GM18873 (cell line): ENCODE data around the gene CD3D.

Source experiments
- ATAC-seq: cut with Tn5 transposase; IDR thresholded peaks from one replicate; pipeline ENCODE4 v1.9.1; 2021; ENCODE audit warnings: mild to moderate bottlenecking, moderate library complexity, moderate number of reproducible peaks; ENCODE audit not compliant: unreplicated experiment, low FRiP score

CD3D gene

GRCh38 chr11:118304568-118305248, 37.8 kb downstream of the CD3D start, which contains the start of gene CD3E:
TSS of gene CD3E (plus strand) at chr11:118304730. CDS start at chr11:118304953, 223 bp downstream.
- ATAC-seq: no peak

- no peak for ATAC-seq
These were observed 38.3 kb downstream of the CD3D start for GRCh38 chr11:118304227-118304567.

DNA sequence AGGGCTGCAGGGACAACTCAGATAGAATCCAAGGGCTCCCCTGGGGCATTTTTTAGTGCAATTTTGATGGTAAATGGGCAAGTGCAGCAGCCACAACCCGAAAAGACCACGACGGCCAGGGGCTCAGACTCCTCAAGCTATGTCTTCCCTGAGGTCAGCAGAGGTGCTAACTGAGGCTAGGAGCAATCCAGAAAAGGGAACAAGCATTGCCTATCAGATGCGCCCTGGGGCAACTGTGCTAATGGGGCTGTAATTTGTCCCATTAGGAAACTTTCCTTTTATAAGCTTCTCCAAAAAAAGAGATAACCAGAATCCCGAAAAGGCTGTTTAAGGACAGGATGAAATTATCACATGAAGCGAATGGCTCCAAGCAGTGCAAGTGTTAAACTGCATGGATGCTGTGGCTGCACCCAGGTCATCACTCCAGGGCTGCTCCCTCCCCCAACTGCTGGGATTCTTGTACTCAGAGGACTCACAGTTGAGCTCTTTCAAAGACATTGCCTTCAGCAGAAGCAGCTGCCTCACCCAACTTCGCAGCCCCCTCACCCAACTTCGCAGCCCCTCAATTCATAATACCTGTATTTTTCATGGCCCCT, 40.8 kb downstream of the CD3D start:
- no peak for ATAC-seq

GRCh38 chr11:118295815-118296454, 46.6 kb downstream of the CD3D start:
- ATAC-seq: no peak

- ATAC-seq: no peak
These were observed 47.3 kb downstream of the CD3D start for GRCh38 chr11:118295199-118295598.

- no peak for ATAC-seq
These were observed 48.5 kb downstream of the CD3D start for GRCh38 chr11:118294053-118294452.

DNA sequence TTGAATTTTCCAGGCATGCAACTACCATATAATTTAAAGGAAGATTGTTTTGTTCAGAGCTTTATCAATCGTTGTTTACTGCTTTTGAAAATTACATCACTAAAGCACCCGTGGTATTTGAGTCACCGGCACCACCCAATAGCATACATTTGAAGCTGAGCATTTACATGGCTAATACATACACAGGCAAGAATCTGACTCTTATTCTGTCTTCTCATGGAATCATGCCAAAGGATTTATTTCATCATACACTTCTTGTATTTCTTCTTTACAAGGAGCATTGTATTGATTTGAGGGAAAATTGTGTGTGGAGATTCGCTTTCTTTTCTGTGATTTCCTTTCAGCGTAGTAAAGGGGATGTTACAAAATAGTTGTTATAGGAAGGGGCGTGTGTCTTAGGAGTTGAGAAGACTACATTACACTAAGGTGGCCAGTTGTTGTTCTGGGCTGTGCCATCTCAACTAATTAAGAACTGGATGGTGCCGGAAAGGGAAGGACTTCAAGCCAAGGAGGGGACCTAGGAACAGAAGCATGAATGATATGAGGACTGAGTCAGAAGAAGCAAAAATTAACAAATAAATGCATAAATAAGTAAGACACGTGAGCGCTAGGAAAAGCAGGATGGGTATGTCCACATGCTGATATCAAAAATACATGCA, 50.9 kb downstream of the CD3D start:
- no peak for ATAC-seq

GRCh38 chr11:118290923-118291322, 51.6 kb downstream of the CD3D start:
- ATAC-seq: no peak

GRCh38 chr11:118289401-118289800, 53.1 kb downstream of the CD3D start:
- ATAC-seq: no peak
